Mesothelial cell of epicardium (in vitro differentiated cells): ENCODE data around the gene EIF2A. TPM values are rescaled to one million over a fixed set of nuclear protein-coding genes. Genes with fewer than 3 reads are reported as not detected.

Experiments used
- DNase-seq, 2 experiments: peaks; one replicate each; pipeline ENCODE4 v3.0.0; 2021; ENCODE audit warnings: low spot score in 2 of 2; ENCODE audit not compliant: unreplicated experiment in 2 of 2
- H3K27ac Mint-ChIP-seq: 2 replicates; pipeline ENCODE4 v1.8.0; 2021; ENCODE audit warnings: mixed read lengths
- H3K27me3 Mint-ChIP-seq: 2 replicates; pipeline ENCODE4 v1.8.0; 2021; ENCODE audit warnings: low read depth, mixed read lengths
- H3K36me3 Mint-ChIP-seq: 2 replicates; pipeline ENCODE4 v1.8.0; 2021; ENCODE audit warnings: mixed read lengths
- H3K4me1 Mint-ChIP-seq: 2 replicates; pipeline ENCODE4 v1.8.0; 2021; ENCODE audit warnings: mixed read lengths
- H3K4me3 Mint-ChIP-seq: 2 replicates; pipeline ENCODE4 v1.8.0; 2021; ENCODE audit warnings: mild to moderate bottlenecking, moderate library complexity, mixed read lengths
- H3K9me3 Mint-ChIP-seq: 2 replicates; pipeline ENCODE4 v1.8.0; 2021; ENCODE audit warnings: mixed read lengths
- CTCF ChIP-seq: fragments of 200-600 bp; sonication (generic); IDR thresholded peaks from one replicate; pipeline ENCODE4 v1.5.0; 2021; ENCODE audit warnings: antibody characterized with exemption; ENCODE audit not compliant: unreplicated experiment
- total RNA-seq: library from RNA; stranded (reverse); gene quantifications from 3 replicates; pipeline ENCODE4 v1.2.1, GENCODE V29; 2021

Gene EIF2A
- total RNA-seq, 1 donor from 2014 or later, result 56.8 TPM

GRCh38 chr3:150581174-150581573 is 34.6 kb downstream of the EIF2A start:
- Mint-ChIP-seq H3K4me1 (no peaks in the 10 kb centered on the region), H3K4me3 (no peak overlapping the region), H3K36me3 (peaks cover 24% of the 10 kb centered on the region), H3K27ac (no peak overlapping the region), H3K9me3 (no peaks in the 10 kb centered on the region), H3K27me3 (no peaks in the 10 kb centered on the region)
- no peak for TF ChIP-seq CTCF
- DNase-seq, result no peak

- Mint-ChIP-seq H3K4me3 (no peak overlapping the region), H3K27me3 (no peaks in the 10 kb centered on the region), H3K36me3 (peaks cover 13% of the 10 kb centered on the region), H3K4me1 (no peaks in the 10 kb centered on the region), H3K27ac (no peak overlapping the region), H3K9me3 (no peaks in the 10 kb centered on the region)
- no peak for DNase-seq
- no peak for TF ChIP-seq CTCF
Measured at GRCh38 chr3:150582620-150583019, 36.0 kb downstream of the EIF2A start.

- H3K36me3 Mint-ChIP-seq, result peaks cover 11% of the 10 kb centered on the region
- H3K4me1 Mint-ChIP-seq, result no peaks in the 10 kb centered on the region
- H3K27ac Mint-ChIP-seq, result no peak overlapping the region
- no peak for TF ChIP-seq CTCF
- H3K27me3 Mint-ChIP-seq, result no peaks in the 10 kb centered on the region
- no peak overlapping the region for H3K4me3 Mint-ChIP-seq
- DNase-seq, result no peak
- no peaks in the 10 kb centered on the region for H3K9me3 Mint-ChIP-seq
Measured at GRCh38 chr3:150583028-150583427, 36.4 kb downstream of the EIF2A start.

- no peak for TF ChIP-seq CTCF
- H3K9me3 Mint-ChIP-seq, result peaks cover 6% of the 10 kb centered on the region
- H3K36me3 Mint-ChIP-seq, result peaks cover 9% of the 10 kb centered on the region
- no peak overlapping the region for H3K27ac Mint-ChIP-seq
- no peaks in the 10 kb centered on the region for H3K4me1 Mint-ChIP-seq
- DNase-seq, result no peak
- H3K4me3 Mint-ChIP-seq, result no peak overlapping the region
- H3K27me3 Mint-ChIP-seq, result no peaks in the 10 kb centered on the region
Measured at GRCh38 chr3:150588027-150588830, 41.6 kb downstream of the EIF2A start.

GRCh38 chr3:150589759-150590158 is 43.2 kb downstream of the EIF2A start:
- H3K4me1 Mint-ChIP-seq, result no peaks in the 10 kb centered on the region
- H3K27me3 Mint-ChIP-seq, result no peaks in the 10 kb centered on the region
- no peak for DNase-seq
- H3K36me3 Mint-ChIP-seq, result peaks cover 12% of the 10 kb centered on the region
- peaks cover 6% of the 10 kb centered on the region for H3K9me3 Mint-ChIP-seq
- H3K4me3 Mint-ChIP-seq, result no peak overlapping the region
- H3K27ac Mint-ChIP-seq, result no peak overlapping the region
- TF ChIP-seq CTCF, result no peak

- DNase-seq, result no peak
- TF ChIP-seq CTCF, result no peak
- H3K27ac Mint-ChIP-seq, result no peak overlapping the region
- H3K36me3 Mint-ChIP-seq, result peaks cover 9% of the 10 kb centered on the region
- no peaks in the 10 kb centered on the region for H3K27me3 Mint-ChIP-seq
- peaks cover 6% of the 10 kb centered on the region for H3K9me3 Mint-ChIP-seq
- no peak overlapping the region for H3K4me3 Mint-ChIP-seq
- H3K4me1 Mint-ChIP-seq, result peaks cover 2% of the 10 kb centered on the region
Measured at GRCh38 chr3:150594150-150594549, 47.6 kb downstream of the EIF2A start.
